ENCODE data around the gene SYTL1.

Gene SYTL1

DNA sequence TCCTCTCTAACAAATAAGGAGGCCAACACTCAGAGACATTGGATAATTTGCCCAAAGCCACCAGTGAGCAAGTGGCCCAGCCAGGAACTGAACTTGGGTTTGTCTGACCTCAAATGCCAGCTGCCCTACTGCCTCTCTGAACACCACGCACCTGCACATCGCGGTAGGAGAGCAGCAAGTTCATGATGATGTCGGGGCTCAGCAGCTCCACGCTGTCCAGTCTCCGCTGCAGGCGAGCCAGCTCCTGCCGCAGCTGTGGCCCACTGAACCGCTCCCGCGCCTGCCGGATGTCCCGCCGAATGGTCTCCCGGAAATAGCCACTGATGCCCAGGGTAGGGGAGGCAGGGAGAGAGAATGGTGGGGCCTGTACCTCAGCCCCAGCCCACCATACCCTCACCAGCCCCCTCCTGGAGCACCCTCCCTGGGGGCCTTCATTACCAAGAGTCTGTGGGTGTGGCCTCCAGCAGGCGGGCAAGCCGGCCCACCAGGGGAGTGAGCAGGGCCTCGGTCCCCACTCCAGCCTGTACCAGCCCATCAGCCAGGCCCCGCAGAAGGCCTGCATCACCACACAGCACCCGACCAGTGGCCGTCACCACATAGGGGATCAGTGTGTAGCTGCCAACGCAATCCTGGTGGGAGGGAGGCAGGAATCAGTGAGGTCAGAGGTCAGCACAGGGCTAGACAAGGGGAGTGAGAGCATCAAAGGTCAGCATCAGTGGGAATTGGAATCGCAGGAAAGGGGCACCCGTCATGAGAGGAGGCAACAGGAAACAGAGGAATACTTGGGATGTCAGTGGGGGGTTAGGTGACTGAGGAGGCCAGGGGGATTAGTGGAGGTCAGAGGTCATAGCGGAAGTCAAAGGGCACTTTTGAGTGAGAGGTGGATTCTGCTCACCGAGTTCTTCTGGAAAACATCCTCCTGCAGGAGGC lies 22.2 kb downstream of the SYTL1 start:
- DNase-seq (ENCODE audit: low read depth in 2 of 2) = no peak

DNA sequence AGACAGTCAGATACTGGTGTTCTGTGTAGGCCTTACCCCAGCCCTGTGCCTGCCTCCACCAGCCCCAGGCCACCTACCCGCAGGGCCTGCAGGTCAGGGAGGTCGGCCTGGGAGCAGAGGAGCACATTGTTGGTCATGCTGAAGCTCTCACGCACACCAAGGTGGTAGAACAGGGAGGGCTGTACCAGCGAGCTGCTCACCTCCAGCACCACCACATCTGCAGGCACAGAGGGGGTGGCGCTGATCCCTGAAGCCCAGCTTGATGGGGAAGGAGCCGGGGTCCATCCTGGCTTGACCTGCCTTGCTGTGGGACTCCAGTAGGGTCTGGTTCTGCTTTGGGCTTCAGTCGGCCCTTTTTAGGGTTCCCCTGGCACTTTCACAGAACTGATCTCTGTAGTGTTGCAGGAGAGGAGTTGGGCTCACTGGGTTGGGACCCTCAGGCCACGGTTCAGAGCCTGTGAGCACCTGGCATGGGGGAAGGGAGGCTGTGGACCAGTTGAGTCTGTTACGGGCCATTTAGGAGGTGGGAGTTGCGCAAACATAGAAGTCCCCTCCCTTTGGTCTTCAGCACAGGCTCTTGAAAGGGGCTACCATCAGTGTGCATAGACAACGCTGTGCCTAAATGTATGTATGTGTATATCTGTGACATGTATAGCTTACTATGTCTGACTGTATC lies 23.0 kb downstream of the SYTL1 start:
- no peak for DNase-seq (ENCODE audit: low read depth in 2 of 2)

- peak; percentile 68 to 81 for DNase-seq (ENCODE audit: low read depth in 2 of 2)
Observed at GRCh38 chr1:27365372-27366112, 23.7 kb downstream of the SYTL1 start.

DNA sequence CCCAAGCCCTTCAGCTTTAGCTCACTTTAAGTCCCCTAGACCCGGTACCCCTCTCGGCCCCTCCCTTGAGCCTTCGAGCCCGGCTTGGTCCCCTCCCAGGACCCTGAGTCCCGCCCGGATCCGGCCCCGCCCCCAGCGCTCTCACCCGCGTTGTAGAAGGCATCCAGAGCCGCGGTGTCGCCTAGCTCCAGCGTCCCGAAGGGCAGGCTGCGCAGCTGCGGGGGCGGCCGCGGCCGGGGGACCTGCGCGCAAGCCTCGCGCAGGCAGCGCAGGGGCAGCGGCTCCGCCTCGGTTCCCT lies 24.2 kb downstream of the SYTL1 start:
- DNase-seq (ENCODE audit: low read depth in 2 of 2) = peak; percentile 75 to 82

GRCh38 chr1:27366411-27367159 lies 24.8 kb downstream of the SYTL1 start, which contains the start of gene MAP3K6:
TSS of gene MAP3K6 (minus strand) at chr1:27366961. CDS start at chr1:27366597, 364 bp downstream.
- DNase-seq (ENCODE audit: low read depth in 2 of 2) = peak in 1 of 2 donors; percentile 33

DNA sequence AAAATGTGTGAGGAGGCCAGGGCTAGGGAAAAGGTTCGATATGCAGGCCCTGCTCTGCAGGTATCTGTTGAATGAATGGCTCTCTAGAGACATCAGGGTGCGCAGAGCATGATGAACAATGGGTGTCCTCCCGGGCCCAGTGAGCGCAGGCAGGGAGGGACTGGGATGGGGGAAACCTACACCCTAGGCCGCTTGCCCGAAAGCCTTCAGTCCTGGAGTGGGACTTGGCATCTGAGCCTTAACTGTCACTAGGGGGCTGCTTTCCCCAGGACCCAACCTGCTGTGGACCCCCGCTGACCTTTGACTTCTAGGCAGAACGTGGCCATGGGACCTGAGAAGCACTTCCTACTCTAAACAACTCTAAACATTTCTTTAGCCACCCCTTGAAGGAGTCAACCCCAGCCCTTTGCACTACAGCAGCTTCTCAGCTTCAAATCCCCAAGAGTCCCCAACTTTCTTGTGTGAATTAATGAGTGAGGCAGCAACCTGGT lies 25.4 kb downstream of the SYTL1 start:
- no peak for DNase-seq (ENCODE audit: low read depth in 2 of 2)

GRCh38 chr1:27368869-27369582 lies 27.2 kb downstream of the SYTL1 start:
- DNase-seq (ENCODE audit: low read depth in 2 of 2) = no peak

DNA sequence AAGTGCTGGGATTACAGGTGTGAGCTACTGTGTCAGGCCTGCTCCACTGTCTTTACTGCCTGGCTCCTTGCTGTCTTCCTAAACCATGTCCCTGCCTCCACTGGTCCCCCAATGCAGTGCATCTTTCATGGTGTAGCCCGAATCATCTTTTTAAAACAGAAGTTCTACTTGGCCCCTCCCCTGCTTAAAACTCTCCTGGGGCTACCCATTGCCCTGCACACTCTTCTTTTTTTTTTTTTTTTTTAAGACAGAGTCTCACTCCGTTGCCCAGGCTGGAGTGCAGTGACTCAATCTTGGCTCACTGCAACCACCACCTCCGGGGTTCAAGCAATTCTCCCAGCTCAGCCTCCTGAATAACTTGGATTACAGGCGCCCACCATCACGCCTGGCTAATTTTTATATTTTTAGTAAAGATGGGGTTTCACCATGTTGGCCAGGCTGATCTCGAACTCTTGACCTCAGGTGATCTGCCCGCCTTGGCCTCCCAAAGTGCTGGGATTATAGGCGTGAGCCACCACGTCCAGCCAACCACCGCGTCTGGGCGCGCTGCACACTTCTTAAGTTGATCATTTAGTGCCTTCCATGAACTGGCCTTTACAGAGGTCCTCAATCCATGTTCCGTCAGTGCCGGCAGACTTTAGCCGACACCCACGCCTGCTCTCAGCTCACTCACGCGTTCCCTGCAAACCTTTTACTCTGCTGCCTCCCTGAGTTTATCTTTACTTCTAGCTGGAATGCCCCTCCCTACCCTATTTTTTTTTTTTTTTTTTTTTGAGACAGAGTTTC lies 30.4 kb downstream of the SYTL1 start:
- no peak for DNase-seq (ENCODE audit: low read depth in 2 of 2)

- DNase-seq (ENCODE audit: low read depth in 2 of 2) = no peak
Observed at GRCh38 chr1:27372808-27373690, 31.2 kb downstream of the SYTL1 start.

DNA sequence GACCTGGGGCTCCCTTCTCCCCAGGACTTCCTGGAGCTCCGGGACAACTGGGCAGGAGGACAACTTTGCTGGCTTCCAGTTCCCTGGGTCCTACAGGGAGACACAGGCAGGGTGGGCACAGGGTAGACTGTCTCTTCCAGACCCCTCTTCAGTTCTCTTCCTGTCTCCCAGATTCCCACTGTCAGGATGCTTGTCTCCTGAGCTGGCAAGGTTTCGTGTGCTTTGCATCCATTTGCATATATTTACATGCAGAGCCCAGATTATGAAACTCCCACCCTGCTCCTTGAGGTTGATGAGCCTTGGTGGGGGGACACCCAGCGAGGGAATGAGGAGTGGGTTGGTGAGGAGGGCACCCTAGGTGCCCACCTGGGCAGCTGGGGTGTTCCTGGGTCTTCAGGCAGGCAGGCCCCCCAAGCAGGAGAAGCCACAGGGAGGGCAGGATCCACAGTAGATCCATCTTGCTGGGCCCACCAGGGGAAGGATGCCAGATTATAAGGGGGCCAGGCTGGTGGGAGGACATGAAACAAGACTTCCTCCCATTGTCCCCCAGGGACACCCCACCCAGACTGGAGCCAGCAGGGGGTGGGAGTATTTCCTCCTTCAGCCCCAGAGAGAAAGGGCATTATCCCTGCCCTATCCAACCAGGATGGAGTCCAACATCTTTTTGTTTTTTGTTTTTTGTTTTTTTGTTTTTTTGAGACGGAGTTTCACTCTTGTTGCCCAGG lies 32.7 kb downstream of the SYTL1 start, which contains the start of gene FCN3:
Gene FCN3, minus strand, starts transcription at position 463 of the 725 bp plus-strand sequence. Its CDS starts 6 bp downstream, at position 457.
- DNase-seq (ENCODE audit: low read depth in 2 of 2) = no peak

DNA sequence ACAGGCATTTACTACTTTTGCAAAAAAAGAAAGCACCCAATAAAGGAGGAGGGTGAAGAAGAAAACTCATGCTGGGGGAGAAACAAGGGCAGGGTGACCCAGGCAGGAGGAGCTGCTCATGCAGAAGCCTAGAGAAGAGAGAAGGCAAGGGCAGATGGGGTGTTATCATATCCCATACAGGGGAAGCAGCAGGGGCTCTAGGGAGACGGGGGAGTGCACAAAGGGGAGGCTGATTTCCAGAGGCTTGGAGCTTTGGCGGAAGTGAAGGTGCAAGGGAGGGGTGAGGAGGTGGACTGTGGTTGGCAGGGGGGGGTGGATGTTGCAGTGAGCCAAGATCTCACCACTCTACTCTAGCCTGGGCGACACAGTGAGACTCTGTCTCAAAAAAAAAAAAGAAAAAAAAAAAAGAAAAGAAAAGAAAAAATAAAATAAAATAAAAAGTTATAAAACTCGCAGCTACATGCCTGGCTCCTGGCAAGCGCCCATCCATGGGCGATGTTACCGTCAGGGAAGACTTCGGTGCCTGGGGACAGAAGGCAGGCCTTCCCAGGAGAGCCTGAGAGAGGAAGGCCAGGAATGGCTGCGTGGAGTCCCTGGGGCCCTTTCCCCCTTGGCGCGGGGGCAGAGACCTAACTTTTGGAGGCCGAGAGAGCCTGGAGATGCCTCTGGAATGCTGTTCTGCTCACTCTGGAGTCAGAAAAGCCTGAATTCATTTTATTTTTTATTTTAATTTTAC lies 36.1 kb downstream of the SYTL1 start:
- no peak for DNase-seq (ENCODE audit: low read depth in 2 of 2)

DNA sequence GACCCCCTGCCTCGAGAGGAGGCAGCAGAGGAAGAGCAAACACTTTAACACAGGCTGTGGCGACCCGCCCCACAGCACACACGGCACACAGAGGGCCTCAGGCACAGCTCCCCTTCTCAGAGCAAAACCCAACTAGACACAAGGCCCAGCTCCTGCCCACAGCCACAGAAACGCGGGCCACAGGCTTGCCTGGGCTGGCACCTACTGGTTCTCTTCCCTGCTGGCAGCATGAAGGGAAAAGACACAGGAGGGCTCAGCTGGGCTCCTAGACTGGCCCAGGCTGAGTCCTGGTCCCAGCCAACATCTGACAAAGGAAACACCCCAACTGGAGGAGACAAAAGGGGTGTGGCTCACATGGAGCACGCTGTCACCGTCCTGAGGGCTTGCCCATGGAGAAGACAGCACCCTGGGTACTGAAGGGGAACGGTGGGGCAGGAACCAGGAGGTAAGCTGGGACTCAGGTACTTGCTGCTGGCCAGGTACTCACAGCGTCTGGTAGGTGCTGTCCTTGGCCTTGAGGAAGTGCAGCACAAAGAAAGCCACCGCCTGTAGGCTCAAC lies 37.8 kb downstream of the SYTL1 start:
- no peak for DNase-seq (ENCODE audit: low read depth in 2 of 2)

DNA sequence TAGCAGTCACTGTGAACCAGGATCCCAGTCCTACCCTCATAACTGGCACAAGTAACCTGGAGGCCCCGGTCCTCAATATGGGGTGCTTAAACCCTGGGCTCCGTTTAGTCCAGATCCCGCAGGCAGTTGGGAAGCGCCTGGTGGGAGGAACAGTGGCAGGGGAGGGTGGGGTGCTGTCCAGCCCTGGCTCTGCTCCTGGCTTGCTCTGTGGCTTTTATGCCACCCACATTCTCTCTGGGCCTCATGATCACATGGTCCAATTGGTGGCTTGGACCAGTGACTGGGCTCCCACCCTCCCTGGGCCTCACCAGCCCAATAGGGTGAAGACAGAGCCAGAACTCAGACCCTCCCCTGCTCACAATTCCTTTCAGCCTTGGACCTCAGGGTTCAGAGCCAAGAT lies 38.4 kb downstream of the SYTL1 start:
- no peak for DNase-seq (ENCODE audit: low read depth in 2 of 2)

- no peak for DNase-seq (ENCODE audit: low read depth in 2 of 2)
Observed at GRCh38 chr1:27380766-27381733, 39.2 kb downstream of the SYTL1 start.

- DNase-seq (ENCODE audit: low read depth in 2 of 2) = no peak
Observed at GRCh38 chr1:27381969-27382762, 40.3 kb downstream of the SYTL1 start.

Data from stimulated activated CD8-positive, alpha-beta memory T cell treated with anti-CD3 and anti-CD28 coated beads, Interleukin-2, amount 100 ng/mL, for 48 hours (primary cell).